Esophagus squamous epithelium (tissue), 4 donors: ENCODE results near the gene ANGPTL8.

Experiments used
- CTCF ChIP-seq, 6 experiments: fragments of 450-650 bp in 4 of 6; fragments of 200-600 bp in 2 of 6; sonication (generic) in 2 of 6; IDR thresholded peaks; one replicate each; pipeline ENCODE4 v1.5.1; 2016 to 2019; ENCODE audit warnings: antibody characterized with exemption in 6 of 6, mild to moderate bottlenecking in 4 of 6, moderate library complexity in 4 of 6
- POLR2A ChIP-seq, 4 donors: fragments of 450-650 bp; IDR thresholded peaks; one replicate each; pipeline ENCODE4 v1.6.1; 2017; ENCODE audit warnings: antibody characterized with exemption in 4 of 4, mild to moderate bottlenecking in 4 of 4, moderate library complexity in 3 of 4

GRCh38 chr19:11264452-11265176 lies 25.2 kb downstream of the ANGPTL8 start:
- no peak for TF ChIP-seq CTCF (IDR thresholded peaks at IDR 0.05)
- no peak for TF ChIP-seq POLR2A (IDR thresholded peaks at IDR 0.05)
